ENCODE data around the gene SSBP3. TPM values are rescaled to one million over a fixed set of nuclear protein-coding genes. Genes with fewer than 3 reads are reported as not detected.
"Not testable (repeated sequence)": the region's sequence is repeated elsewhere in the genome, so short reads cannot be mapped to it uniquely, and the experiment has no call there.

SSBP3 gene
- total RNA-seq, 1 experiment from 2014 or later = 13.6 TPM

- no peak for DNase-seq (ENCODE audit: low spot score)
Observed at GRCh38 chr1:54348700-54349021, 57.5 kb downstream of the SSBP3 start.

GRCh38 chr1:54347955-54348699 is 58.1 kb downstream of the SSBP3 start:
- no peak for DNase-seq (ENCODE audit: low spot score)

GRCh38 chr1:54347261-54347954 is 58.8 kb downstream of the SSBP3 start:
- no peak for DNase-seq (ENCODE audit: low spot score)

GRCh38 chr1:54345548-54345947 is 60.6 kb downstream of the SSBP3 start:
- not testable (repeated sequence) for DNase-seq (ENCODE audit: low spot score)

- DNase-seq (ENCODE audit: low spot score) = no peak
Observed at GRCh38 chr1:54345116-54345515, 61.1 kb downstream of the SSBP3 start.

GRCh38 chr1:54342742-54343687 is 63.2 kb downstream of the SSBP3 start:
- no peak for DNase-seq (ENCODE audit: low spot score)

- DNase-seq (ENCODE audit: low spot score) = no peak
Observed at GRCh38 chr1:54342288-54342687, 63.9 kb downstream of the SSBP3 start.

GRCh38 chr1:54341763-54342162 is 64.4 kb downstream of the SSBP3 start:
- no peak for DNase-seq (ENCODE audit: low spot score)

- no peak for DNase-seq (ENCODE audit: low spot score)
Observed at GRCh38 chr1:54340878-54341277, 65.3 kb downstream of the SSBP3 start.

GRCh38 chr1:54340434-54340833 is 65.8 kb downstream of the SSBP3 start:
- no peak for DNase-seq (ENCODE audit: low spot score)

- DNase-seq (ENCODE audit: low spot score) = no peak
Observed at GRCh38 chr1:54339126-54339525, 67.1 kb downstream of the SSBP3 start.

GRCh38 chr1:54338464-54338863 is 67.7 kb downstream of the SSBP3 start:
- DNase-seq (ENCODE audit: low spot score) = no peak

- DNase-seq (ENCODE audit: low spot score) = peak; percentile 49
Observed at GRCh38 chr1:54337928-54338327, 68.3 kb downstream of the SSBP3 start.

GRCh38 chr1:54337034-54337433 is 69.2 kb downstream of the SSBP3 start:
- DNase-seq (ENCODE audit: low spot score) = no peak

- DNase-seq (ENCODE audit: low spot score) = no peak
Observed at GRCh38 chr1:54336116-54336515, 70.1 kb downstream of the SSBP3 start.

- peak; percentile 98 for DNase-seq (ENCODE audit: low spot score)
Observed at GRCh38 chr1:54335755-54336108, 70.5 kb downstream of the SSBP3 start.

GRCh38 chr1:54335011-54335754 is 71.0 kb downstream of the SSBP3 start:
- peak; percentile 60 for DNase-seq (ENCODE audit: low spot score)

GRCh38 chr1:54332781-54333585 is 73.2 kb downstream of the SSBP3 start:
- DNase-seq (ENCODE audit: low spot score) = no peak

- no peak for DNase-seq (ENCODE audit: low spot score)
Observed at GRCh38 chr1:54331843-54332463, 74.2 kb downstream of the SSBP3 start.

GRCh38 chr1:54331091-54331772 is 75.0 kb downstream of the SSBP3 start:
- peak; percentile 39 for DNase-seq (ENCODE audit: low spot score)
